BJ (cell line): ENCODE measurements around the gene MYH10. TPM values are rescaled to one million over a fixed set of nuclear protein-coding genes. Genes with fewer than 3 reads are reported as not detected.
A peak's percentile ranks its signal among the peaks of the same experiment; 100 is the strongest.

Experiments
- CTCF ChIA-PET: fragments of 350-600 bp; formaldehyde crosslinking; extraction: SDS; loops from one replicate; lab custom pipeline; 2021; ENCODE audit warnings: antibody characterized with exemption, inconsistent platforms; lab: Yijun Ruan, JAX
- POLR2A ChIA-PET: fragments of 300-600 bp; sonication (Branson Sonifier 250); formaldehyde crosslinking; extraction: SDS; loops from one replicate; lab custom pipeline; 2021; ENCODE audit warnings: antibody characterized with exemption; lab: Charles Lee
- DNase-seq: peaks from one replicate; pipeline ENCODE4 v3.0.0-alpha.2; 2011; ENCODE audit warnings: low read depth
- H3K27me3 ChIP-seq: 2 replicates; pipeline ENCODE4 v1.6.0; 2011; ENCODE audit warnings: low read length; ENCODE audit not compliant: control insufficient read depth, insufficient read depth
- H3K36me3 ChIP-seq: 2 replicates; pipeline ENCODE4 v1.5.1; 2011; ENCODE audit warnings: low read length; ENCODE audit not compliant: control insufficient read depth, insufficient read depth
- H3K4me3 ChIP-seq: 2 replicates; pipeline ENCODE4 v1.5.1; 2011; ENCODE audit warnings: low read depth, mild to moderate bottlenecking, control low read depth, low read length
- polyA plus RNA-seq: library from polyadenylated mRNA; depleted of rRNA; stranded (reverse); fragments of >200 nt; gene quantifications from 2 replicates; pipeline ENCODE4 v1.2.3, GENCODE V29; 2011
- TF ChIP-seq, protein P1 (sequence below): IDR thresholded peaks from 2 replicates; pipeline ENCODE4 v1.5.1; 2011; ENCODE audit warnings: low read depth, mild to moderate bottlenecking, control low read depth, inconsistent platforms, low read length, moderate library complexity; ENCODE audit not compliant: insufficient read depth

Gene MYH10
- polyA plus RNA-seq, 1 experiment, result 62.1 TPM

DNA sequence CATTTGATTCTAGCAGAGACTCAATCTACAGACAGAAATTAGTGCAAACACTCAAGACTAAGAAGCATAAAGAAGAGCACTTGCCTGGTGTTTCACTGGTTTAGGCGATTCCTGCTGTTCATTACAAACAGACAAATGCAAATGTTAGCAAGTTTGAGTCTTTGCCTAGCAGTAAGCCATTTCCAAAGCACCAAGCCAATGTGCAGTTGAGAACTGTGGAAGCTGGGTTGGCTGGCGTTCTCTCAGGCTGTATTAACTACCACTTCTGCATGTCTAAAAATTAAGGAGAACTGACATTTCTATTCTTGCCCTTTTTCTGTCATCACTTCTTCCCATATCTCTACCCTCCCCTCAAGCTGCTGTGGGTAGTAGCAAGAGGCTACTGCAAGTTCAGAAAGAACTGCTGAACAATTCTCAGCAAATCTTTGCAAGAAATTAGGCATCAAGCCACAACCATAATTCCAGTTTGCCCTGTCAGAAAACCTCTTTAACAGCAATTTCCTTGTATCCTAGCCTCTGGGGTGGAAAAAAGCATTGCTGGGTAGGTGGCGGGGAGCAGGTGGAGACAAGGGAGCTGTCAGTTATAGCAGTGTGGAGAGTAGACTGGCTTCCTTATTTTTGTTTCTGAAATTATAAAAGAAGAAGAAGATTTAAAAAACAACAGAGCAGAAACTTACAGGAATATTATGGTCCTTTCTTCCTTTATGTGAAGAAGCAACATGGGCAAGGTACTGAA, 53.8 kb downstream of the MYH10 start:
- TF ChIP-seq, protein P1, sequence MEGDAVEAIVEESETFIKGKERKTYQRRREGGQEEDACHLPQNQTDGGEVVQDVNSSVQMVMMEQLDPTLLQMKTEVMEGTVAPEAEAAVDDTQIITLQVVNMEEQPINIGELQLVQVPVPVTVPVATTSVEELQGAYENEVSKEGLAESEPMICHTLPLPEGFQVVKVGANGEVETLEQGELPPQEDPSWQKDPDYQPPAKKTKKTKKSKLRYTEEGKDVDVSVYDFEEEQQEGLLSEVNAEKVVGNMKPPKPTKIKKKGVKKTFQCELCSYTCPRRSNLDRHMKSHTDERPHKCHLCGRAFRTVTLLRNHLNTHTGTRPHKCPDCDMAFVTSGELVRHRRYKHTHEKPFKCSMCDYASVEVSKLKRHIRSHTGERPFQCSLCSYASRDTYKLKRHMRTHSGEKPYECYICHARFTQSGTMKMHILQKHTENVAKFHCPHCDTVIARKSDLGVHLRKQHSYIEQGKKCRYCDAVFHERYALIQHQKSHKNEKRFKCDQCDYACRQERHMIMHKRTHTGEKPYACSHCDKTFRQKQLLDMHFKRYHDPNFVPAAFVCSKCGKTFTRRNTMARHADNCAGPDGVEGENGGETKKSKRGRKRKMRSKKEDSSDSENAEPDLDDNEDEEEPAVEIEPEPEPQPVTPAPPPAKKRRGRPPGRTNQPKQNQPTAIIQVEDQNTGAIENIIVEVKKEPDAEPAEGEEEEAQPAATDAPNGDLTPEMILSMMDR, result no peak
- ChIA-PET POLR2A (no interaction called here), CTCF (interaction anchor here (1.0 to 1.1 kb wide), 2 partner anchors 136 to 170 kb away, joined by 3 to 4 read pairs; no protein-coding TSS in a partner anchor)
- Histone ChIP-seq H3K4me3 (no peak overlapping the region), H3K36me3 (peaks cover 9% of the 10 kb centered on the region), H3K27me3 (no peaks in the 10 kb centered on the region)
- DNase-seq, result no peak

DNA sequence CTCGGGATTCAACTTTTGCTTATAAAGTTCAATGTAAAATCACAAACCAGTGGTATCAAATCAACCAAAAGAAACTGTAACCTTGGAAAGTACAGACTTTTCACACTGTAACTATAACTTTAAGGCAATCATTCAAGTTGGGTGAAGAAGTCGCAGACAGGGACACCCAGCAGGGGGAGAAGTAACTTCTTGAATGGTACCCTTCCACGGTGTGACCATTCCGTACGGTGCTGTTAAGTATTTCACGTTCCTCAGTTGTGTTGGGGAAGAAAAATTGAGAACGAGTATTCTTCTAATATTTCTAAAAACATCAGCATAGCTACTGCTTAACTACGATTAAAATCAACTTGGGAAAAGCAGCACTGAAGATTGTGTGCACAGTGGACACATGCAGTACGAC, 55.8 kb downstream of the MYH10 start:
- Histone ChIP-seq H3K36me3 (peaks cover 9% of the 10 kb centered on the region), H3K4me3 (no peak overlapping the region), H3K27me3 (no peaks in the 10 kb centered on the region)
- TF ChIP-seq, protein P1, result no peak
- ChIA-PET POLR2A (no interaction called here), CTCF (interaction anchor here (0.9 to 1.6 kb wide), 4 partner anchors 10 to 171 kb away, joined by 3 to 5 read pairs (median 4); no protein-coding TSS in a partner anchor)
- no peak for DNase-seq

DNA sequence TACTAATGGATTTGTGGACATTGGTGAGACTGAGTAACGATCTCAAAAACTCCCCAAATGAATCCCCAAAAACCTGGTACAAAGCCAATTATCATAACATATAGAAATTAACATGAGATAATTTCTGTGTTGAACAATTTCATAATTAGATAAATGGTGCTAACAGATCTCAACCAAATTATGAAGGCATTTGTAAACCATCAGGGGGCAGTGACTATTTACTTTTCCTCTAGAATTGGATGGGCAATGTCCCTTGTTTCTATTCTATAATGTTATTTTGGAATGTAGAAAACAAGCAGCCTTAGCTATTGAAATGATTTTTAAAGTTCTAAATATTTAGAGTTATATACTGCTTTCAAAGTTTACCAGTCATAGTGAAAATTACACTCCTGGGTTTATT, 57.8 kb downstream of the MYH10 start:
- Histone ChIP-seq H3K4me3 (no peak overlapping the region), H3K36me3 (peaks cover 13% of the 10 kb centered on the region), H3K27me3 (no peaks in the 10 kb centered on the region)
- POLR2A ChIA-PET, result no interaction called here
- CTCF ChIA-PET, result interaction anchor here (0.9 to 2.1 kb wide), 4 partner anchors 9 to 174 kb away, joined by 3 to 7 read pairs (median 4); no protein-coding TSS in a partner anchor
- DNase-seq, result no peak
- TF ChIP-seq, protein P1, result peak; percentile 27; the same call in 1 of the 2 replicates

DNA sequence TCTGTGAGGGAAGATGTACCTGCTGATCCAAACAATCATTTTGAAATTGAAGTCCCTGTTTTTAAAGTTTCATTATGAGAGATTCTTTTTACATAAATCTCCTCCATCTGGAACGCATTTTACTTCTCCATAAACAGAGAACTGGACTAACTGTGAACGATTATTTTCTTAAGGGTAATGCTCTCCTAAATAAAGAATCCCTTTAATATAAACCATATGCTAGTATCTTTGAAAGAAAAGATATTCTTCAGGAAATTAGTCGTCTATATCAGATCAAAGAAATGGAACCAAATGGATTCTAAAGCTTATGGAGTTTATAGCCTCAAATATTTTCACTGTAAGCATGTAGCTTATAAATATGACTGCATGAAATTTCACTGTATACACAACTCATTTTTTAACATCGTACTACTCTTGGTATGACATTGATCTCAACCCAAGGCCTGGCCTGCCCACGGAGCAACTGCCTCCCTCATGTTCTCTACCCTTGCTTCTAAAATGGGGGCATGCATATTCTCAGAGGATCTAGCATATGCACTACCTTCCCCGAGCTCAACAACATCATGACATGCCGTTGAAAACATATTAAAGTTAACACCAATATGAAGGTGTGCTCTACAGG, 66.4 kb downstream of the MYH10 start:
- POLR2A ChIA-PET, result no interaction called here

More for the DNA sequence above, 66.4 kb downstream of the MYH10 start:
- CTCF ChIA-PET, result interaction anchor here (0.8 to 1.9 kb wide), 2 partner anchors 9 to 182 kb away, joined by 3 to 6 read pairs; no protein-coding TSS in a partner anchor
- Histone ChIP-seq H3K27me3 (no peaks in the 10 kb centered on the region), H3K4me3 (no peak overlapping the region), H3K36me3 (peaks cover 13% of the 10 kb centered on the region)
- peak; percentile 51 for DNase-seq
- TF ChIP-seq, protein P1, result no peak
